Stomach (tissue), 4 donors: ENCODE measurements around the gene WNT5B.

Experiments used
- EP300 ChIP-seq: sonication (generic); formaldehyde crosslinking; IDR thresholded peaks from one replicate; pipeline ENCODE4 v1.6.1; 2017; ENCODE audit warnings: antibody characterized with exemption
- POLR2A ChIP-seq, 4 donors: fragments of 450-650 bp; IDR thresholded peaks; one replicate each; pipeline ENCODE4 v1.6.1; 2016; ENCODE audit warnings: antibody characterized with exemption in 4 of 4, control low read depth in 2 of 4, mild to moderate bottlenecking in 1 of 4, moderate library complexity in 1 of 4
- POLR2AphosphoS5 ChIP-seq, 3 donors: sonication (generic); formaldehyde crosslinking; IDR thresholded peaks; one replicate each; pipeline ENCODE4 v1.6.1; 2016; ENCODE audit warnings: antibody characterized with exemption in 3 of 3
- TF ChIP-seq, protein P1 (sequence below), 7 experiments: fragments of 450-650 bp in 4 of 7; fragments of 200-600 bp in 3 of 7; sonication (generic) in 3 of 7; IDR thresholded peaks; one replicate each; pipeline ENCODE4 v1.5.1; 2016 to 2019; ENCODE audit warnings: antibody characterized with exemption in 7 of 7, control low read depth in 2 of 7, mild to moderate bottlenecking in 1 of 7

DNA sequence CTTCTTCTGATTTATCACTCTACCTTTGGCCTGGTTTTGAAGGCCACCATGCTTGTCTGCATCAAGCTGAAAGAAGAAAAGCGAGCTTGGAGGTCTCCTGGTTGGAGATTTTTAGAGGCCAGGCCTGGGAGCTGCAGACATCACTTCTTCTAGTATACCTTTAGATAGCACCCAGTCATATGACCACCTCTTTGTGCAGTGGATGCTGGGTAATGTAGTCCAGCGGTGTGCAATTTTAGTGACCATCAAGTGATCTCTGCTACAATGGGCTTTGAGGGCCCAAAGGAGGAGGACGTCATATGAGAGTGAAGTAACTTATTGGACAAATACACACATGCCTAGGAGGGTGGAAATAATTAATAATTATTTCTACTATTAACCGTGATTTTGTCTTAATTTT lies 15.2 kb upstream of the WNT5B start:
- TF ChIP-seq, protein P1, sequence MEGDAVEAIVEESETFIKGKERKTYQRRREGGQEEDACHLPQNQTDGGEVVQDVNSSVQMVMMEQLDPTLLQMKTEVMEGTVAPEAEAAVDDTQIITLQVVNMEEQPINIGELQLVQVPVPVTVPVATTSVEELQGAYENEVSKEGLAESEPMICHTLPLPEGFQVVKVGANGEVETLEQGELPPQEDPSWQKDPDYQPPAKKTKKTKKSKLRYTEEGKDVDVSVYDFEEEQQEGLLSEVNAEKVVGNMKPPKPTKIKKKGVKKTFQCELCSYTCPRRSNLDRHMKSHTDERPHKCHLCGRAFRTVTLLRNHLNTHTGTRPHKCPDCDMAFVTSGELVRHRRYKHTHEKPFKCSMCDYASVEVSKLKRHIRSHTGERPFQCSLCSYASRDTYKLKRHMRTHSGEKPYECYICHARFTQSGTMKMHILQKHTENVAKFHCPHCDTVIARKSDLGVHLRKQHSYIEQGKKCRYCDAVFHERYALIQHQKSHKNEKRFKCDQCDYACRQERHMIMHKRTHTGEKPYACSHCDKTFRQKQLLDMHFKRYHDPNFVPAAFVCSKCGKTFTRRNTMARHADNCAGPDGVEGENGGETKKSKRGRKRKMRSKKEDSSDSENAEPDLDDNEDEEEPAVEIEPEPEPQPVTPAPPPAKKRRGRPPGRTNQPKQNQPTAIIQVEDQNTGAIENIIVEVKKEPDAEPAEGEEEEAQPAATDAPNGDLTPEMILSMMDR (IDR thresholded peaks at IDR 0.05), result no peak
- TF ChIP-seq POLR2A (IDR thresholded peaks at IDR 0.05), result no peak
- no peak for TF ChIP-seq POLR2AphosphoS5 (IDR thresholded peaks at IDR 0.05)
- no peak for TF ChIP-seq EP300
